CMK (cell line): ENCODE measurements around the gene SZT2.

Experiments used
- DNase-seq: peaks from one replicate; pipeline ENCODE4 v3.0.0-alpha.2; 2010; ENCODE audit warnings: low read depth

The SZT2 gene

DNA sequence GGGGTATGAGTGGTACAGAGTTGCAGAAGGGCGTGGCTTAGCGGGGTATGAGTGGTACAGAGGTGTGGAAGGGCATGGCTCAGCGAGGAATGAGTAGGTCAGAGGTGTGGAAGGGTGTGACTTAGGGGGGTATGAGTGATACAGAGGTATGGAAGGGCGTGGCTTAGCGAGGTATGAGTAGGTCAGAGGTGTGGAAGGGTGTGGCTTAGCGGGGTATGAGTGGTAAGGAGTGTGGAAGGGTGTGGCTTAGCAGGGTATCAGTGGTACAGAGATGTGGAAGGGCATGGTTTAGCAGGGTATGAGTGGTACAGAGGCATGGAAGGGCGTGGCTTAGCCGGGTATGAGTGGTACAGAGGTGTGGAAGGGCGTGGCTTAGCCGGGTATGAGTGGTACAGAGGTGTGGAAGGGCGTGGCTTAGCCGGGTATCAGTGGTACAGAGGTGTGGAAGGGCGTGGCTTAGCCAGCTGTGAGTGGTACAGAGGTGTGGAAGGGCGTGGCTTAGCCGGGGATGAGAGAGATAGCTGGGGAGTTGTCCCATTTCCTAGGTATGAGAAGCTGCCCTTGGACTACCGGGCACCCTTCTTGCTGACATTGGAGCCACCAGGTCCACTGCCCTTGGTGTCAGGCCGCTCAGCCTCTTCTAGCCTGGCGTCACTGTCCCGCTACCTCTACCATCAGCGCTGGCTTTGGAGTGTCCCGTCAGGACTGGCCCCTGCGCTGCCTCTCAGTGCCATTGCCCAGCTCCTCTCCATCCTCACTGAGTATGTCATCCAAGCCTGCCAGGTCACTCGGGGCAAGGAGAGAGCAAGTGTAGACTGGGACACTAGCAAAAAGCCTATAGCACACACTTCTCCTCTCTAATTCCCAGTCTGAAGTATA lies 34.2 kb downstream of the SZT2 start:
- no peak for DNase-seq

DNA sequence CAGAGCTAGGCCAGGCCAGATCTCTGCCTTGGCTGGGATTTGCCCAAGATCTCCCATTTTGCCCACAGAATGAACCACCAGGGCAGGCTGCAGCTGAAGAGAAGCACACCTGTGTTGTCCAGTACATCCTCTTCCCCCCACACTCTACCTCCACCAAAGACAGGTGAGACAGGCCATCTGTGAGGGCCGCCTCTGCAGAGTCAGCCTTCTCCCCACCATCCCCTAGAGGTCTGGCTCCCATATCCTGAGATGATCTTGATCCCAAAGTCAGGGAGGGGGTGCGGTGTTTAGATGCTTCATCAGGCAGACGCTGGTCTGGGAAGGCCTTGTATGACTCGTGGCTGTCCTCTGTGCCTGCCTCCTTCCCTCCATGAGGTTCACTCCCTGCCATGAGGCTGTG lies 35.3 kb downstream of the SZT2 start:
- no peak for DNase-seq

DNA sequence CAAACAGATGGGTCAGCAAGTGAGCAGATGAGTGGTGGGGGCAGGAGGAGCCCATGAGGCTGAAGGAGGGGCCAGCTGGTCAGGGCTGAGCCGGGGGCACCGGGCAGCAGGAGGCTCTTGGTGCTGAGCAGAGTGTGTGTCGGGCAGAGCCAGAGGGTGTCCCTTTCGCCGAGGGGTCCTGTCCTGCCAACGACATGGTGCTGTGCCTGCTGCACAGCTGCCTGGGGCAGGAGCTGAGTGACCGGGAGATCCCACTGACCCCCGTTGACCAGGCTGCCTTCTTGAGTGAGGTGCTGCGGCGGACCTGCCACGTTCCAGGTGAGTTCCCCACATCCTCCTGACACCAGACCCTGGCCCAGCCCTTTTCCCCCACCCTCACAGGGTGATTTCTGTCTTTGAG lies 36.5 kb downstream of the SZT2 start:
- DNase-seq, result no peak

DNA sequence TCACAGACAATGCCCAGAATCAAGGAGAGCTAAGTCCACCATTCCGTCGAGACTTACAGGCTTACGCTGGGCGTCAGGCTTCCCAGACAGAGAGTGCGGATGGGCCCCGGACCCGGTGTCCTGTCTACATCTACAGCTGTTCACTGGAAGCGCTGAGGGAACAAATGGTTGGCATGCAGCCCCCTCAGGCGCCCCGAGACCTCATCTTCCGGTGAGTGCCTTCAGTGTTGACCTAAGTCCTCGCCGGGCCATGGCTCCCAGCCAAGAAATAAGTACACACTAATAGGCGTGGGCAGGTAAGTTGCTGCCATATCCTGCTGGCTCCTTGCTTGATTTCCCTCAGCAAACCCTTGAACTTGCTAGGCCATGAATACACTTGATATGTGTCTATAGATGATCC lies 37.8 kb downstream of the SZT2 start:
- no peak for DNase-seq

DNA sequence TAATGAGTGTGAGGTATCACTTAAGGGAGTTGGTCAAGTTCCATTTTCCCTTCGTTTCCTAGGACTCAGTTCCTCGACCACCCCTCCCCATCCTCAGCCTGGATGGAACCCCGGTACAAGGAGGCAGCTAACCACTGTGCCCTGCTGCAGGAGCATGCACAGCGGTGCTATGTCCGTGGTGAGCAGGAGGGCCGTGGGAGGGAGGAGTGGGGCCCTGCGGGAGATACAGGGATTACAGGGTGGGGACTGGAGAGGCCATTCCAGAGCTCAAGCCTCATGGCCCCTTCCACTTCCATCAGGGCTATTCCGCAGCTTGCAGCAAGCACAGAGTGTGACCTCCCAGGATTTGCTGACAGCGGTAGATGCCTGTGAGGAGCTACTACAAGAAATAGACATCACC lies 38.2 kb downstream of the SZT2 start:
- DNase-seq, result no peak

DNA sequence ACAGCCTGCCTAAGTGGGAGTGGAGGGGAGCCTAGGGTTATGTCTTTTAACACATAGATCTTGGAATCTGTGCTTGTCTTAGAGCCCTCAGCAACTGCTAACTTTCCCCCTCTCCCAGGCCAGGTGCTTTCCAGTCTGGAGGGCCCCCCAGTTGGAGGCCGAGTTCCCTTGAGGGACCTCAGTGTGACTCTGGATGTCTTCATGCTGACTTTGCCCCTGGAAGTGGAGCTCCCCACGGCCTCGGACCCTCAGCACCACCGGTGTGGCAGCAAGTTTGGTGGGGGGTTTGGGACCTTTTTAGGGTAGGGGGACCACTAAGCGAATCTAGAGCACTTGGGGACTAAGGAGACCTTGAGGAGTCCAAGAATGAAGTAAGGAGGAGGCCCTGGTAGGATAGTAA lies 41.1 kb downstream of the SZT2 start:
- DNase-seq, result no peak

DNA sequence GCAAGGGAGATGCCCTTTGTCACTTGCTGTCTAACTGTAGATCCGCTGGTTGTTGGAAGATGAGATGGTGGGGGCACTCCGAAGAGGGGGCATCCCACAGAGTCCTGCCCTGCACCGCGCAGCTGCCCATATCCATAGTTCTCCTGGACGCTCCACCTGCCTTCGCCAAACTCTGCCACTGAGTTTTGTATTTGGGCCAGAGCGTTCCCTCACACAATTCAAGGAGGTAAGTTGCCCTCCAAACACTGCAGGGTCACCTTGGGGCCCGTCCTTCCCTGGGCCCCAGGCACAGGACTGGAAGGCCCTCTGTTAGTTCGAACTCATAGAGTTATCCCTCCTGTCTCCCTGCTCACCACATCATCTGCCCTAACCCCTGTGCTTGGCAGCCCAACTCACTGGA lies 42.0 kb downstream of the SZT2 start:
- no peak for DNase-seq

DNA sequence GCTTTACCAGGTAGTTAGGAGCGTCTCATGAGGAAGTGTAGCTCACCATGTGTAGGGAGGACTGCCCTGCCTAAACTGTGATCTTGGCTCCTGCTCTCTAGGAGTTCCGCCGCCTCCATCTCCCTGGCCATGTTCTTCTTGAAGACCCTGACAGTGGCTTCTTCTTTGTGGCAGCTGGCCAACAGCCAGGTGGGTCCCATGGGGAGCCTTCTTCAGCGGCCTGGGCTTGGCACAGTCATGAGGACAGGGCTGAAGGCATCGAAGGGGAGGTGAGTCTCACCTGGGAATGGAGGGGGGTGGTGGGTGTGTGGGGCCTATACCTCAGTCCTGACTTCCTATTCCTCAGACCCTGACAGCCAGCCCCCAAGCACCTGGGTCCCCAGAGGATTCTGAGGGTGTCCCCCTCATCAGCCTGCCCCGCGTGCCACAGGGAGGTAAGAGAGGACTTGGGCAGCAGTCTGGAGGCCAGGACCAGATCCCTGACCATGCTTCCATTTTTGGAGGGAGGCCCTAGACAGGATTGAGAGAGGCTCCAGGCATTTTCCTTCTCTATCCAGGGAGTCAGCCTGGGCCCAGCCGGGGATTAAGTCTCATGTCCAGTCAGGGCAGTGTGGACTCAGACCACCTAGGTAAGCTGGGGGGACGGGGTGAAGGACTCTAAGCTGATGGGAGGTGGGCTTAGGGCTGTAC lies 42.6 kb downstream of the SZT2 start:
- no peak for DNase-seq

DNA sequence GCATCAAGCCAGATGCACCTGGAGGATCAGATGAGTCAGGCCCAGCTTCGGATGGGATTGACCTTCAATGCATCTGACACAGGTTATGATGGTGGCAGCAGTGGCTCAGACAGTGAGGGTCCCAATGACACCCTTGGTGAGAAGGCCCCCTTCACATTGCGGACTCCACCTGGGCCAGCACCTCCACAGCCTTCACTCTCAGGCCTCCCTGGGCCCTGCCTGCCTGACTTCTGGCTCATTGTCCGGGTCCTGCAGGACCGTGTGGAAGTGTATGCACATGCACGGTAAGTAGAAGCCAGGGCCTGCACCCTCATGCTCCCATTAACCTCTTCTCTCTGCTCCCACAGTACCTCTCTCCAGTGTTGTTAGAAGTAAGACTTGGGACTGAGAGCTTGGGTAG lies 43.2 kb downstream of the SZT2 start:
- DNase-seq, result no peak

DNA sequence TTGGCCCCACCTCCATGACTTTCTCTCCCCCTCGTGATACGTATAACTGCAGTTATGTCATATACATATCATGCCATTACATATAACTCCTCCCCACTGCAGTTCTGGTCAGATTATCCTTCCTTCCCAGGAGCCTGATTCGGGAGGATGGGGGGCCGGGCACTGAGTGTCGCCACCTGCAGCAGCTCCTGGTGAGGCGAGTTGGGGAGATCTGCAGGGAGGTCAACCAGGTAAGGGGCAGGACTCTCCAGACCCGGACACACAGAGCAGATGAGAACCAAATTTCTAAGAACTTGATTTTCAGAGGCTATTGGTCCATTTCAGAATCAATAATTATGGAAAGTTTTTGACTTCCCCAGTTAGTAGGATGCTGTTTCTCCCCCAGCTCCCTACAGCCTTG lies 44.6 kb downstream of the SZT2 start:
- no peak for DNase-seq

DNA sequence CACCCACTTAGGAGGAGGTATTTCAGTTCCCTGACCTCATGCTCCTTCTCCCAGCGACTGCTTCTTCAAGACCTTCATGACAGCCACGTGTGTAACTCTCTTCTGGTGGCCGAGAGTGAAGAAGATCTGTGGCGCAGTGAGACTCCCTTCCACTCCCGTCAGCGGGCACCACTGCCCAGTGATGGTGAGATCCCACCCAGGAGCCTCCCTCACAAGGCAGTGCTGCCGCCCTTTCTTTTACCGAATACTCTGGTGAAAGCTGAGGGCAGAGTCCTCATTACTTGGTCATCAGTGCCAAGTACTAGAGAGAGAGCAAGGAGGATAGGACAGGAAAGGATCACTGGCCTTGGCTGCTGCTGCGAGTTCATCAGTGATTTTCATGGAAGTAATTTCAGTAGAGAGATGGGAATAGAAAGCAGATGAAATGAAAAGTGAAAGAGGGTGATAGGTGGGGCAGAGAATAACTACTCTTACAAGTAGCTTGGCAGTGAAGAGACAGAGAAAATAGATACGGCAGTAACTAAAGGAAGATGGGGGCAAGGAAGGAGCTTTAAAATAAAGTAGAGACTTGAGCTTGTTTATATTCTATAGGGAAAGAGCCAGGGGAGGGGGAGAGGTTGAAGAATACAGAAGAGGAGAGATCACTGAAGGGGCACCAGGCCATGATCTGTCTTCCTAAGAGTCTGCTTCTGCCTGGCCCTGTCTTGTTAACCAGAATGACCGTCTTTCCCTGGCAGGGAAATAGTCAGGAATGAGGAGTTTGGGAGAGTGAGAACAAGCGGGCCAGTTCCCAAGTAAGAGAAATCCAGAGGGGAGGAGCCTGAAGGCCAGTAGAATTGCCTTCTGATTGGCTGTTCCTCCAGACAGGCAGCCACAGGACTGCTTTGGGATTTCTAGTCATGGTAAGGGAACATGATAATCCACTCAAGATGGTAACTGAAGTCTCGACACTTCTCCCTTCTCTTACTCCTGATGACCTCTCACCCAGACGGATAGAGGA lies 45.7 kb downstream of the SZT2 start:
- no peak for DNase-seq

DNA sequence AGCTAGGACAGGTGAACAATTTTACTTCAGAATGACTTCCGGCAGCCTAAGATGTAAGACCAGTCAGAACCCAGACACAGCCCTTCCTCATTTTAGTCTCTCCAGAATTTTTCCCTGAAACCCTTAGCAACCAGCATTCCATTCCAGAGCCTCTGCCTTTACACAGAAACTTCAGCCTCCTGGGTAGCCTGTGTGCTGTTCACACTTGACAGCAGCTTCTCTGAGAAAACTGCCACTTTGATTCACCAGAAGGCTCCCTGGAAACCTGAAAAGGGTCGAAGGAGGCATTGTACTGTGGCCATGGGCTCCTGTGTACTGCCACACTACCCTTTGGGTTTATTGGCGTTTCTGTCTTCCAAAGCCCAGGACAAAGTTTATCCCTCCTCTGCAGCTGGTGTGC lies 46.7 kb downstream of the SZT2 start:
- no peak for DNase-seq

DNA sequence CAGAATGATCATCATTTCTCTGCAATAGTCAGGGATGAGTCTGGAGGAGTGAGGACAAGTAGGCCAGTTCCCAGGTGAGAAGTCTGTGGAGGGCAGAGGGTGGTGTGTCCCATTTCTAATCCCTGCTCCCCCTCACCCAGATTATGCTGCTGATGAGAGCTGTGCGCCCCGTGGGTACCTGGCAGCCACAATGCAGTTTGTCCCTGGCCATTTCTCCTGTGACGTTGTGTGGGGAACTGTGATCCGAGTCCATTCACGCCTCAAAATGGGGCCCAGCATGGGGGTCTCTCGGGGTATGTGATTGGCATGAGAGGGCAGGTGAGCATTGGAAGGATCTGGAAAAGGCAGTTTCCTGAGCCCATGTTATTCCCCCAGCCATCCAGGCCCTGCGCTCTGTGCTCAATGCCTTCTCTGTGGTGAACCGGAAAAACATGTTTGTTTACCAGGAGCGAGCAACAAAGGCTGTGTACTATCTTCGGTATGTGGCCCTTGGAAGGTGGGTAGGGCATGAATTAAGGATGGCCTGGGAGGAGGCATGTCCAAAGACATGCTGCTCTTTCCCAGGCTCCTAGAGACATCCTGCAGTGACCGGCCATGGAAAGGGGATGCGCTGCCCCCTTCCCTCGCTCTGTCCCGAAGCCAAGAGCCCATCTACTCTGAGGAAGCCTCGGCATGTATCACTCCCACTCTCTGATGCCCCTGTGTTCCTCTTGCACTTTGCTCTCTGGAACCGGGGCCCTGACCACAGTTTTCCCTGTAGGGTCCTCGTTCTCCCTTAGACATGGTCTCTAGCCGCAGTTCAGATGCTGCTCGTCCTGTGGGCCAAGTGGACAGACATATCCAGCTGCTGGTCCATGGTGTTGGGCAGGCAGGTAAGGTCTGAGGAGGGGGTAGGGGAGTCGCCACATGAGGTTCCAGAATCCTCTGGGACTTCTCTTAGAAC lies 47.6 kb downstream of the SZT2 start:
- DNase-seq, result no peak

DNA sequence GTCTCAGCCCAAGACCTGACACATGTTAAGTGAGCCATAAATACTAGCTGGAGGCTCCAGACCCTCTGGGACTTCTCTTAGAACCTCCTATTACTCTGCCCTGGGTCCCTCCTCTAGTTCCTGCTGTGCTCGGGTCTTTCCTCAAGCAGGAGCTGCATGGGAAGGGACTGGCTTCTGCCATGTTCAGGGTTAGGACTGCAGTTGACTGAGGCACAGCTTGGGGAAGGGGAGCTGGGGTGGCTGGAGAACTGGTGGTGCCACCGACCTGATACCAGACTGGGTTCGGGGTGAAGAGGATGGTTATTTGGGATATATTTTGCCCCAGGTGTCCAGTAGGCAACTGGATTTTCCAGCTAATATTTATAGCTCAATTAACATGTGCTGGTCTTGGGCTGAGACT lies 48.3 kb downstream of the SZT2 start:
- DNase-seq, result no peak

DNA sequence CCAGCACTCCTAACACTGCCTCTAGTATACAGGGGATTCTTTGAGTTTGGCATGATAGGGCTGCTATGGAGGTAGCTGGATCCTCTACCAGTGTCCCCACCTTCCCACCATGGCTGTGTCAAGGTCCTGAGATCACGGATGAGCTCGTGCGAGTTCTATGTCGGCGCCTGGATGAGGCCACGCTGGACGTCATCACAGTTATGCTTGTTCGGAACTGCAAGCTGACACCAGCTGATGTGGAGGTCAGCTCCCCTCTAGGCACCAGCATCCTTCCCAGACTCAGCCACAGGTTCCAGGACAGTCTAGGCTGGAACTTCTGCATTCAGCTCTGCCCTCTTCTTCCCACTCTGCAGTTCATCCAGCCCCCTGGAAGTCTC lies 48.9 kb downstream of the SZT2 start:
- no peak for DNase-seq

DNA sequence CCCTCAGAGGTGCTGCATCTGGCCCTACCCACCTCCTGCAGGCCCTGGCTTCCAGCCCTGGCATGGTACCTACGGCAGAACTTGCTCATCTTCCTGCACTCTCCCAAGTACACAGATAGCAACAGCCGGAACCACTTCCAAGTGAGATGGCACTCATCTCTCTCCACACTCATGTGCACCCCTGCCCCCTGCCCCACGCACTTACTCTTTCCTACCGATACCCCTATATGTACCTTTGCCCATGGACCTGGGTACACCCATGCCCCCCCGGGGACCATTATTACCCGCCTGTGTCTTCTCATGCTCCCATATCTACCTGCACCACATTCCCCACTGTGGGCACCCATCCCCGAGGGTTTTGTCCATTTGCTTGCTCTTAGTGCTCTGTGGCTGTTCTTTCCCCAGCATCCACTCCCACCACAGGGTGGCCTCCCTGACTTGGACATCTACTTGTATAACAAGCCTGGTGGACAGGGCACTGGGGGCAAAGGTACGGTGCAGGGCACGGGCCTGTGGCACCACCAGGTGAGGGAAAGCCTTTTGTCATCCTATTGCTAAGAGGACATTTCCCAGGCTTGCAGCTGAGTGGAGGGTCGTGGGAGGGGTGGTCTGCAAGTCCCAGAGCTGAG lies 49.4 kb downstream of the SZT2 start:
- no peak for DNase-seq

DNA sequence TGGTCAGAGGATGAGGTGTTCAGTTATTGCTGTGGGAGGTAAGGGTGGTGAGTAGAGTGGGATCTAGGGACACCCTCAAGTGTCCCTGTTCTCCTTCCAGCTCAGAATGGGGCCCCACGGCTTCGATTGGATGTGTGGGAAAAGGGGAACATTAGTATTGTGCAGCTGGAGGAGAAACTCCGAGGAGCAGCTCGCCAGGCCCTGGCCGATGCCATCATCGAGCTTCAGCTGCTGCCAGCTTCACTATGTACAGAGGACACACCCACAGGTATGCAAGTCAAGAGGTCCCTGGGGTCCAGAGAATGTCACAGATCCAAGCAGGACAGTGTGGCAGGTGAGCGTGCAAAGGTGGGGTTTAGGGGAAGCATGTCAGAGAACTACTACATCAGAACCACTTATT lies 50.1 kb downstream of the SZT2 start:
- no peak for DNase-seq

DNA sequence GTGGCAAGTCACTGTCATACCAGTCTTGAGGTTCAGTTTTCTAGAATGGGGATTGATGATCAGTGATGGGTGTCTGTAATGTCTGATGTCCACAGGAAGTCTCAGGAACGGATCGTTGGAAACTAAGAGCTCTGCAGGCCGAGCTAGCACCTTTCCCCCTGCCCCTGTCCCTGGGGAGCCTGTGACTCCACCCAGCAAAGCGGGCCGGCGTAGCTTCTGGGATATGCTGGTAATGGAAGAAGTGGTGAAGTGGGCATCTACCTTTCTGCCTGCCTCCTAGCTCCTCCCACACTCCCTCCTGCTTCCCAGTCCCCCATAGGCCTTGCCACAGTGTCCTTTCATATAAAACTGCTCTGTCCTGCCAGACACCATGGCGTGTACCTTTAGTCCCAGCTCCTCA lies 50.7 kb downstream of the SZT2 start:
- DNase-seq, result no peak

DNA sequence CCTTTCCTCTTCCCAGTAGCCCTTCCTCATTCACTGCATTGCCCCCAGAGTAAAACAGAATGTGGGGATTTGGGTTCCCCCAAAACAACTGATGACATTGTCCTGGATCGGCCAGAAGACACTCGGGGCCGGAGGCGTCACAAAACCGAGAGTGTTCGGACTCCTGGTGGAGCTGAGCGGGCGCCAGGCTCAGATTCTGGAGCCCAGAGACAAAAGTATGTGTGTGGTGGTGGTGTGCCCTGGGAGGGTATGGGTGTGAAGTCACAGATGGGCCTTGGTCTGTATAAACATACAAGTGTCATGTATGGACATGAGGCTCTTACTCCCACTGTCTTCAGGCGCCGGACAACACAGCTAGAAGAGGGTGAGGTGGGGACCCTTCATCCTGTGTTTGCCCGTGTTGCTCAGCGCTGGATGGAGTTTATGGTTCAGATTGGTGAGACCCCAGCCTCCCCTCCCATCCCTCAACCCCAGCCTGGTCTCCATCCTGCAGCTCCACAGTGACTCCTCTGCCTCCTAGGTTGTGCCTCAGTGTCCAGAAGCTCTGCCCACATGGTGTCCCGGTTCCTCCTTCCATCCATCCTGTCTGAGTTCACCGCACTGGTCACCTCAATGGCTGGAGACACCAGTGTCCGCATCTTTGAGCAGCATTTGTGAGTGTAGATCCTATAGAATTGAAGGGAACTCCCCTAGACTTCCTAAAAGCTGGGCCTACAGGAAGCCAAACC lies 51.6 kb downstream of the SZT2 start:
- no peak for DNase-seq
